Fibroblast of upper back skin (primary cell): ENCODE measurements around the gene EIF4G1.

Source experiments
- DNase-seq: peaks from one replicate; pipeline ENCODE4 v3.0.0-alpha.2; 2013

The EIF4G1 gene

GRCh38 chr3:184372911-184373310 is 58.5 kb downstream of the EIF4G1 start:
- DNase-seq = no peak

GRCh38 chr3:184373422-184373821 is 59.0 kb downstream of the EIF4G1 start:
- peak; percentile 12 for DNase-seq

DNA sequence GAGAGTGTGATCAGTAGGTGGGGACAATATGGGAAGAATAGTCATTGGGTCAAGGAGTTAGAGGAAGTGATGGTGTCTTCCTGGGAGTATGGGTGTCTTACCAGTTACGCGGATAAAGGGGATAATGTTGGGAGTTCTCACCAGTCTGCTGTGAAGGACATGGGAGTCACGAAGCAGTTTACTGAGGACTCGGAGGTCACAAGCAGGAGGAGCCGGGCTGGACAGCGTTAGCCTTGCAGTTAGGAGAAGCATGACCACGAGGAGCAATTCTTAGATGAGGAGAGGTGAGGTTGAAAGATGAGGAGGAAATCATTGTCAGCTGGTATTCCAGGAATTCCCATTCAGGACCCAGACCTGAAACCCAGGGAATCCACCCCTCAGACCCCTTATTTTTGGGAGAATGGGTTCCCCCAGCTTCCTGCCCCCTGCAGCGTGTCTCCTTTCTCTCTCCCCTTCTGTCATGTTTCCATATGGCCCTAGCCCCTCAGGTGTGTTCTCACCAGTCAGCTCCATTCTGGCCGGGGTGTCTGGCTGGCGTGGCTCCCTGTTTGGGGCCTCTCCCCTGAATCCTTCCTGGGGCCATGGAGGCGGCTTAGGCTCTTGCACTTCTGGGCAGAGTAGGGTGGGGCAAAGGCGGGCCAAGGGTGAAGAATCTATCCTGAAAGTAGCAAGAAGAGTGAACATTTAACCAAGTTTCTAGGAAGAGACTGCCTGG is 61.5 kb downstream of the EIF4G1 start:
- DNase-seq = no peak

DNA sequence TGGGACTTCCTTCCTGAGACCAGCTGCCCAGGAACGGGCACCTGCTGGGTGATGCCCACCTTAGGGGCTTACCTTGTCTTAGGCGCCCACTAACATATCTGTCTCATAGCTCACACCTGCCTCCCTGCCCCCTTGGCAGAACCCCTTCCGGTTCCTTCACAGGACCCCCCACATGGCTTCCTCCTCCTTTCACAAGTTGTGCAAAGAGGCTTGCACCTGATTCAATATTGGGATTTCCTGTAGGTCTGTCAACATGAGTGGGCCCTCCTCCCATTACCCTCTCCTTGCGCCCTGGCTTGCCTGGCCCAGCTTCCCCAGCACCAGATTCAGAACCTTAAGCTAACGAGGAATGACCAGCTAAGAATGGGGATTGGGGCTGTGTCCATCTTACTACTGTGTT is 63.0 kb downstream of the EIF4G1 start:
- DNase-seq = no peak

- DNase-seq = no peak
Observed at GRCh38 chr3:184377882-184378445, 63.6 kb downstream of the EIF4G1 start, which contains the start of gene THPO. Gene THPO, minus strand, starts transcription at chr3:184378207. Its CDS starts 1,948 bp downstream, at chr3:184376259.

GRCh38 chr3:184378651-184379357 is 64.4 kb downstream of the EIF4G1 start:
- DNase-seq = no peak

DNA sequence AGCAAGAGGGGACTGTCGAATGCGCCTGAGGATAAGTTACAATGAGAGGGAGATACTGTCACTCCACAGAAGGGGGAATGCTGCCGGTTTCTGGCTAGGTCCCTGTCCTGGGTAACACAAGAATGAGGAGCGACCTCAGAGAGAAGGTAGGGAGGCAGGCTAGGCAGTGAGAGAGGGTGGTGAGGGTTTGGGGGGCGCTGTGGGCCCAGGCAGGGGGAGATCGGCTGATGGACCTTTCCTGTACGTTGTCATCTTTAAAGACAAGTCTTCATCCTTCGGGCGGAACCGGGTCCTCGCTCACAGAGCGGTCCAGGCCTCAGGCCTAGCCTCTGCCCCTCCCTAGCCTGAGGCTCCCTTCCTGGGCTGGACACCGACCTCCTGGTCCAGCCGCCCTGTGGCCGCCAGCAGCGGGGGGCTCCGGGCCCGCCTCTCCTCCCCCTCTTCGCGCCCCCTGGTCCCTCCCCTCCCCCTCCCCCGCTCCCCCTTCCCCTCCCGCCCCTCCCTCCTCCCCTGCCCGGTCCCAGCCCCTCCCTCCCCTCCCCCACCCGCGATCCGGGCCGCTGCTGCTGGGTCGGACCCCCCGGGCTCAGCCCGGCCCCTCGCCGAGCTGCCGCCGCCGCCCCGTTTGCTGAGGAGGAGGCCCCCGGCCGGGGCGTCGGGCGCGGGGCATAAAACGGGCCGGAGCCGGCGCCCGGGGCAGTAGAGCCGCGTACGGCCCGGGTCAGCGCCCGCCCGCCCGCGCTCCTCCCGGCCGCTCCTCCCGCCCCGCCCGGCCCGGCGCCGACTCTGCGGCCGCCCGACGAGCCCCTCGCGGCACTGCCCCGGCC is 65.2 kb downstream of the EIF4G1 start, which contains the start of gene CHRD:
TSS of gene CHRD (plus strand) at position 697 of the 827 bp plus-strand sequence. CDS start 265 bp downstream, outside the sequence.
- no peak for DNase-seq

DNA sequence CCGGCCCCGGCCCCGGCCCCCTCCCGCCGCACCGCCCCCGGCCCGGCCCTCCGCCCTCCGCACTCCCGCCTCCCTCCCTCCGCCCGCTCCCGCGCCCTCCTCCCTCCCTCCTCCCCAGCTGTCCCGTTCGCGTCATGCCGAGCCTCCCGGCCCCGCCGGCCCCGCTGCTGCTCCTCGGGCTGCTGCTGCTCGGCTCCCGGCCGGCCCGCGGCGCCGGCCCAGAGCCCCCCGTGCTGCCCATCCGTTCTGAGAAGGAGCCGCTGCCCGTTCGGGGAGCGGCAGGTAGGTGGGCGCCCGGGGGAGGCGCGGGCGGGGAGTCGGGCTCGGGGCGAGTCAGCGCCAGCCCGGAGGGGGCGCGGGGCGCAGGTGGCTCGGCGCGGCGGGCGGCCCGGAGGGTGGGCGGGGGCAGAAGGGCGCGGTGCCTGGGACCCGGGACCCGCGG is 65.8 kb downstream of the EIF4G1 start:
- peak; percentile 29 for DNase-seq

DNA sequence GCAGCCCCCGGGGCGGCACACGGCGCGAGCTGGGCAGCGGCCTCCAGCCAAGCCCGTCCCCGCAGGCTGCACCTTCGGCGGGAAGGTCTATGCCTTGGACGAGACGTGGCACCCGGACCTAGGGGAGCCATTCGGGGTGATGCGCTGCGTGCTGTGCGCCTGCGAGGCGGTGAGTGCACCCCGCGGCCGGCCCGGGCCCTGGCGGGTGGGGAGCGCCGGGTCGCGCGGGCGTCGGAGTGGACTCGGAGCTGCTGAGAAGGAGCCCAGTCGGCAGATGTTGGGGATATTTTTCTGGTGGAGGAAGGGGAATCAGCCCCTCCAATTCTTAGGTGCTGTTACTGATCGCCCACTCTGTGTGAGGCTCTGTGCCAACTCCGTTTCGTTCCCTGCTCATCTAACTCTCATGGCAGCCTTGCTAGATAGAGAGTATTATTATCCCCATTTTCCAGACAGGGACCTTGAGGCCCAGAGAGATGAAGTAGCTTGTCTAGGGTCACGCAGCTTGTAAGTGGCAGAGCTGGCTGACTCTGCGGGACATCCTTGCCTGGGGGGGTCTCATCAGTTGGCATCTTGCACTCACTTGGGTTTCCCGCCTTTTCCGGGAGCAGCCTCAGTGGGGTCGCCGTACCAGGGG is 66.3 kb downstream of the EIF4G1 start:
- no peak for DNase-seq

- DNase-seq = no peak
Observed at GRCh38 chr3:184381261-184382224, 67.1 kb downstream of the EIF4G1 start.

DNA sequence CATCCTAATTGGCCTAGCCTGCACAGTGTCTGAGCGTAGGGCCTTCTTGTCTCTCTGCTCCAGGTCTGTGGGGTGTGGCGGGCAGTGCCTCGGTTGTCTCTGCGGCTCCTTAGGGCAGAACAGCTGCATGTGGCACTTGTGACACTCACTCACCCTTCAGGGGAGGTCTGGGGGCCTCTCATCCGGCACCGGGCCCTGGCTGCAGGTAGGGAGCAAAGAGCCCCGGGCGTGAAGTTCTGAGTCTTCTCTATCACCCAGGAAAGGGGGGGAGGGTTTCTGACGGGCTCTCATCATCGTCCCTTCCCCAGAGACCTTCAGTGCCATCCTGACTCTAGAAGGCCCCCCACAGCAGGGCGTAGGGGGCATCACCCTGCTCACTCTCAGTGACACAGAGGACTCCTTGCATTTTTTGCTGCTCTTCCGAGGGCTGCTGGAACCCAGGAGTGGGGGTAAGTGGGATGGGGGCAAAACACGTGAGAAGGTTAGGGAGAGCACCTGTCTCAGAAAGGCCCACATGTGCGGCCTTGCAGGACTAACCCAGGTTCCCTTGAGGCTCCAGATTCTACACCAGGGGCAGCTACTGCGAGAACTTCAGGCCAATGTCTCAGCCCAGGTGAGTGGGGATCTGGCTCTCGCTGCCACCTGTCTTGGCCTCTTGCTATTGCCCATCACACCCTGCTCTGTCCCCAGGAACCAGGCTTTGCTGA is 68.1 kb downstream of the EIF4G1 start:
- no peak for DNase-seq

DNA sequence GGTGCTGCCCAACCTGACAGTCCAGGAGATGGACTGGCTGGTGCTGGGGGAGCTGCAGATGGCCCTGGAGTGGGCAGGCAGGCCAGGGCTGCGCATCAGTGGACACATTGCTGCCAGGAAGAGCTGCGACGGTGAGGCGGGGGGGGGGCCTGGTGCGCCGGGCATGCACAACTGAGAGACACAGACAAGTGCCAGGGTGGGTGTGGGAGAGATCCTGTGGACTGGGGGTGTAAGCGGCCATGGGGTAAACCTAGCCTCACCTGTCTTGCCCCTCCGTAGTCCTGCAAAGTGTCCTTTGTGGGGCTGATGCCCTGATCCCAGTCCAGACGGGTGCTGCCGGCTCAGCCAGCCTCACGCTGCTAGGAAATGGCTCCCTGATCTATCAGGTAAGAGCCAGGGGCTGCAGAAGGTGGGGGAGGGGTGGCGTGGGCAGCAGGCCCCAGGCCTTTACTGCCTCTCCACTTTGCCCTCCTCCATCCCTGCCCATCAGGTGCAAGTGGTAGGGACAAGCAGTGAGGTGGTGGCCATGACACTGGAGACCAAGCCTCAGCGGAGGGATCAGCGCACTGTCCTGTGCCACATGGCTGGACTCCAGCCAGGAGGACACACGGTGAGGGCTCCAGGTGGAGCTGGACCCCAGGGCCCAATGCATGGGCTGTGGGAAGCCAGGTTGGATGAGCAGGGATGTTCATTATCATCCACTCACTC is 68.8 kb downstream of the EIF4G1 start:
- no peak for DNase-seq

DNA sequence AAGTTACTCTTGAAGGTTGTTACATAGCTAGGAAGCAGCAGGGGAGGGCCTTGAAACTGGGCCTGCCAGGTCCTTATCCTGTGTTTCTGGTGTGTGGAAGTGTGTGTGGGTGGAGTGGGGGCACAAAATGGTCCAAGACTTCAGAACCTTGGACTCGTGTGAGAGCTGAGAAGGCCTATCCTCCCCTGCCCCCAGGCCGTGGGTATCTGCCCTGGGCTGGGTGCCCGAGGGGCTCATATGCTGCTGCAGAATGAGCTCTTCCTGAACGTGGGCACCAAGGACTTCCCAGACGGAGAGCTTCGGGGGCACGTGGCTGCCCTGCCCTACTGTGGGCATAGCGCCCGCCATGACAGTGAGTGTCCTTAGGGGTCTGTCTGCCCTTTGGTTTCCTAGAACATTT is 69.9 kb downstream of the EIF4G1 start:
- DNase-seq = no peak
